ENCODE measurements around the gene GKN1. TPM values are rescaled to one million over a fixed set of nuclear protein-coding genes. Genes with fewer than 3 reads are reported as not detected.

GKN1 gene
- not detected in 2 replicates for total RNA-seq

GRCh38 chr2:68974251-68974650, at the start of gene GKN1:
TSS of gene GKN1 (plus strand) at chr2:68974636. CDS start at chr2:68974678, 42 bp downstream.

GRCh38 chr2:68952887-68953521, 21.4 kb upstream of the GKN1 start, which contains the start of gene GKN2:
TSS of gene GKN2 (minus strand) at chr2:68952893. CDS start at chr2:68952861, 32 bp downstream.

GRCh38 chr2:69013142-69013839, 38.9 kb downstream of the GKN1 start, which contains the start of gene ANTXR1:
TSS of gene ANTXR1 (plus strand) at chr2:69013179. CDS start at chr2:69013500, 321 bp downstream.

Other genes starting within 250 kb of the GKN1 start
- 10.7 and 11.8 TPM in 2 replicates for gene ARHGAP25, start 239.8 kb upstream of the GKN1 start, total RNA-seq
- gene BMP10, start 103.2 kb upstream of the GKN1 start, total RNA-seq = not detected in 2 replicates
- gene GKN2, start 21.7 kb upstream of the GKN1 start, total RNA-seq = 0.20 TPM in 1 of 2 replicates, not detected in the other
- gene ANTXR1, start 38.5 kb downstream of the GKN1 start, total RNA-seq = 1.5 and 2.5 TPM in 2 replicates

All from mammary microvascular endothelial cell (primary cell).